GM23338 (cell line): ENCODE data around the gene BUB1. TPM values are rescaled to one million over a fixed set of nuclear protein-coding genes. Genes with fewer than 3 reads are reported as not detected.

Experiments
- ATAC-seq: fragments of 200-7000 bp; cut with Tn5 transposase; 3 replicates; pipeline ENCODE4 v1.9.1; 2020
- DNase-seq: peaks from one replicate; pipeline ENCODE4 v3.0.0-alpha.2; 2015; ENCODE audit warnings: low spot score
- H2AFZ ChIP-seq: fragments of 200-600 bp; sonication (generic); 2 replicates; pipeline ENCODE4 v1.8.0; 2016; ENCODE audit warnings: antibody characterized with exemption, mild to moderate bottlenecking, moderate library complexity
- H3F3A ChIP-seq: fragments of 200-600 bp; sonication (generic); replicated peaks from 2 replicates; pipeline ENCODE4 v1.8.0; 2017; ENCODE audit warnings: antibody characterized with exemption, mixed run types, low read depth
- H3K27ac ChIP-seq: fragments of 200-600 bp; sonication (generic); 2 replicates; pipeline ENCODE4 v1.6.1; 2016; ENCODE audit warnings: low read depth
- H3K27me3 ChIP-seq: fragments of 200-600 bp; sonication (generic); 2 replicates; pipeline ENCODE4 v1.8.0; 2016; ENCODE audit warnings: mild to moderate bottlenecking, mixed run types, moderate library complexity; ENCODE audit not compliant: insufficient read depth
- H3K36me3 ChIP-seq: fragments of 200-600 bp; sonication (generic); 2 replicates; pipeline ENCODE4 v1.8.0; 2016; ENCODE audit warnings: mild to moderate bottlenecking; ENCODE audit not compliant: insufficient read depth
- H3K4me1 ChIP-seq: fragments of 200-600 bp; sonication (generic); 2 replicates; pipeline ENCODE4 v1.8.0; 2016; ENCODE audit warnings: mild to moderate bottlenecking, moderate library complexity; ENCODE audit not compliant: insufficient read depth
- H3K4me2 ChIP-seq: fragments of 200-600 bp; sonication (generic); 2 replicates; pipeline ENCODE4 v1.7.1; 2017; ENCODE audit warnings: mixed run types
- H3K4me3 ChIP-seq: fragments of 200-600 bp; sonication (generic); 2 replicates; pipeline ENCODE4 v1.6.1; 2016; ENCODE audit warnings: mixed run types
- H3K79me2 ChIP-seq: fragments of 200-600 bp; sonication (generic); replicated peaks from 2 replicates; pipeline ENCODE4 v1.8.0; 2017; ENCODE audit warnings: mild to moderate bottlenecking; ENCODE audit not compliant: insufficient read depth
- H3K9me2 ChIP-seq: fragments of 200-600 bp; sonication (generic); 2 replicates; pipeline ENCODE4 v1.8.0; 2017; ENCODE audit not compliant: insufficient read depth
- H4K20me1 ChIP-seq: fragments of 200-600 bp; sonication (generic); replicated peaks from 2 replicates; pipeline ENCODE4 v1.8.0; 2017; ENCODE audit warnings: mild to moderate bottlenecking; ENCODE audit not compliant: insufficient read depth
- H3K27ac Mint-ChIP-seq: 2 replicates; pipeline ENCODE4 v1.8.0; 2020; ENCODE audit warnings: inconsistent platforms, mild to moderate bottlenecking, moderate library complexity, mixed read lengths
- H3K27me3 Mint-ChIP-seq: 3 replicates; pipeline ENCODE4 v1.8.0; 2022; ENCODE audit warnings: low read depth, mild to moderate bottlenecking, moderate library complexity, mixed read lengths, inconsistent platforms; ENCODE audit not compliant: insufficient read depth, poor library complexity
- H3K36me3 Mint-ChIP-seq: 3 replicates; pipeline ENCODE4 v1.8.0; 2021; ENCODE audit warnings: low read depth, mild to moderate bottlenecking, inconsistent platforms, moderate library complexity, mixed read lengths
- H3K4me1 Mint-ChIP-seq: 3 replicates; pipeline ENCODE4 v1.8.0; 2020; ENCODE audit warnings: mild to moderate bottlenecking, inconsistent platforms, mixed read lengths
- H3K4me3 Mint-ChIP-seq: 3 replicates; pipeline ENCODE4 v1.8.0; 2021; ENCODE audit warnings: moderate library complexity, mild to moderate bottlenecking, inconsistent platforms, mixed read lengths
- H3K9me3 Mint-ChIP-seq: 3 replicates; pipeline ENCODE4 v1.8.0; 2020; ENCODE audit warnings: moderate library complexity, mild to moderate bottlenecking, inconsistent platforms, mixed read lengths
- CREB1 ChIP-seq: fragments of 250-450 bp; sonication (Bioruptor Pico); IDR thresholded peaks from 2 replicates; pipeline ENCODE4 v1.5.0; 2020; ENCODE audit warnings: low read depth, mild to moderate bottlenecking, moderate library complexity
- CTCF ChIP-seq, 2 experiments: fragments of 200-600 bp in 1 of 2; sonication (generic) in 1 of 2; conservative IDR thresholded peaks; 2 replicates each; pipeline versions ENCODE4 v1.5.1 to v1.6.1; 2016 to 2017; ENCODE audit warnings: antibody characterized with exemption in 2 of 2, low read depth in 2 of 2, mild to moderate bottlenecking in 2 of 2, moderate library complexity in 1 of 2
- ETS1 ChIP-seq: IDR thresholded peaks from 2 replicates; pipeline ENCODE4 v1.6.1; 2016; ENCODE audit warnings: antibody characterized with exemption
- EZH2 ChIP-seq: fragments of 200-600 bp; sonication (generic); IDR thresholded peaks from one replicate; pipeline ENCODE4 v1.8.0; 2017; ENCODE audit warnings: antibody characterized with exemption, mild to moderate bottlenecking, low read depth; ENCODE audit not compliant: unreplicated experiment
- EZH2phosphoT487 ChIP-seq: fragments of 200-600 bp; sonication (generic); IDR thresholded peaks from one replicate; pipeline ENCODE4 v1.8.1; 2018; ENCODE audit warnings: antibody characterized with exemption; ENCODE audit not compliant: unreplicated experiment
- JUNB ChIP-seq: IDR thresholded peaks from one replicate; pipeline ENCODE4 v1.6.1; 2016; ENCODE audit warnings: antibody characterized with exemption; ENCODE audit not compliant: unreplicated experiment
- NANOG ChIP-seq: IDR thresholded peaks from 2 replicates; pipeline ENCODE4 v1.6.1; 2016; ENCODE audit warnings: antibody characterized with exemption, borderline replicate concordance
- POLR2AphosphoS5 ChIP-seq: IDR thresholded peaks from 2 replicates; pipeline ENCODE4 v1.6.1; 2016; ENCODE audit warnings: antibody characterized with exemption, low read depth
- REST ChIP-seq: IDR thresholded peaks from one replicate; pipeline ENCODE4 v1.6.1; 2018; ENCODE audit warnings: antibody characterized with exemption; ENCODE audit not compliant: unreplicated experiment
- STAT1 ChIP-seq: IDR thresholded peaks from one replicate; pipeline ENCODE4 v1.6.1; 2016; ENCODE audit warnings: antibody characterized with exemption; ENCODE audit not compliant: unreplicated experiment
- ZNF114 ChIP-seq: fragments of 250-450 bp; sonication (Bioruptor Pico); IDR thresholded peaks from 2 replicates; pipeline ENCODE4 v1.5.0; 2020; ENCODE audit warnings: mild to moderate bottlenecking, moderate library complexity
- ZNF331 ChIP-seq: fragments of 250-450 bp; sonication (Bioruptor Pico); IDR thresholded peaks from 2 replicates; pipeline ENCODE4 v1.5.0; 2020; ENCODE audit warnings: low read depth, mild to moderate bottlenecking, moderate library complexity
- ZNF462 ChIP-seq: fragments of 250-450 bp; sonication (Bioruptor Pico); IDR thresholded peaks from 2 replicates; pipeline ENCODE4 v1.5.0; 2020; ENCODE audit warnings: mild to moderate bottlenecking, moderate library complexity
- polyA plus RNA-seq: library from polyadenylated mRNA; unstranded; fragments of >200 nt; fragmentation: Nextera tagmentation; extraction: Ambion mirVana; gene quantifications from 2 replicates; pipeline ENCODE4 v1.2.1, GENCODE V29; 2016
- total RNA-seq: library from RNA; depleted of rRNA; stranded (reverse); fragments of >200 nt; shearing (Covaris generic); gene quantifications from 2 replicates; pipeline ENCODE4 v1.2.3, GENCODE V29; 2014

The BUB1 gene
- total and polyA plus RNA-seq, 2 experiments from 2014 or later: 59.4 to 184 TPM

- Histone ChIP-seq H3K79me2 (no peaks in the 10 kb centered on the region), H3K4me3 (no peak overlapping the region), H3K27me3 (no peaks in the 10 kb centered on the region), H3K9me2 (no peaks in the 10 kb centered on the region), H3K4me1 (no peaks in the 10 kb centered on the region), H3F3A (no peaks in the 10 kb centered on the region), H3K36me3 (no peaks in the 10 kb centered on the region), H2AFZ (no peak overlapping the region), H3K27ac (no peak overlapping the region), H3K4me2 (no peak overlapping the region), H4K20me1 (no peaks in the 10 kb centered on the region)
- no peak overlapping the region for H3K27ac Mint-ChIP-seq
- peaks cover 6% of the 10 kb centered on the region for H3K27me3 Mint-ChIP-seq
- peaks cover 6% of the 10 kb centered on the region; the same call in 2 of the 3 replicates for H3K4me1 Mint-ChIP-seq
- DNase-seq (no peak), ATAC-seq (no peak)
- H3K9me3 Mint-ChIP-seq: no peaks in the 10 kb centered on the region
- H3K4me3 Mint-ChIP-seq: no peak overlapping the region
- no peaks in the 10 kb centered on the region for H3K36me3 Mint-ChIP-seq
- TF ChIP-seq POLR2AphosphoS5: no peak
- no peak for TF ChIP-seq EZH2
- no peak for TF ChIP-seq EZH2phosphoT487
- no peak for TF ChIP-seq REST
- TF ChIP-seq ZNF462 (CRISPR knock-in tag): no peak
- TF ChIP-seq ZNF331 (CRISPR knock-in tag): no peak
- no peak for TF ChIP-seq ZNF114 (CRISPR knock-in tag)
- no peak for TF ChIP-seq CTCF (conservative IDR thresholded peaks at IDR 0.05; ENCODE audit: low read depth in 2 of 2)
- TF ChIP-seq JUNB: no peak
- no peak for TF ChIP-seq CREB1 (CRISPR knock-in tag)
- no peak for TF ChIP-seq NANOG
- no peak for TF ChIP-seq STAT1
- no peak for TF ChIP-seq ETS1
These were observed 42.7 kb upstream of the BUB1 start for GRCh38 chr2:110720547-110720946.
